HG03378 (cell line): ENCODE data around the gene SNTN.
"Not testable (repeated sequence)": the region's sequence is repeated elsewhere in the genome, so short reads cannot be mapped to it uniquely, and the experiment has no call there.

Source experiments
- ATAC-seq: cut with Tn5 transposase; IDR thresholded peaks from one replicate; pipeline ENCODE4 v1.9.1; 2021; ENCODE audit warnings: mild to moderate bottlenecking, moderate library complexity; ENCODE audit not compliant: unreplicated experiment

SNTN gene

DNA sequence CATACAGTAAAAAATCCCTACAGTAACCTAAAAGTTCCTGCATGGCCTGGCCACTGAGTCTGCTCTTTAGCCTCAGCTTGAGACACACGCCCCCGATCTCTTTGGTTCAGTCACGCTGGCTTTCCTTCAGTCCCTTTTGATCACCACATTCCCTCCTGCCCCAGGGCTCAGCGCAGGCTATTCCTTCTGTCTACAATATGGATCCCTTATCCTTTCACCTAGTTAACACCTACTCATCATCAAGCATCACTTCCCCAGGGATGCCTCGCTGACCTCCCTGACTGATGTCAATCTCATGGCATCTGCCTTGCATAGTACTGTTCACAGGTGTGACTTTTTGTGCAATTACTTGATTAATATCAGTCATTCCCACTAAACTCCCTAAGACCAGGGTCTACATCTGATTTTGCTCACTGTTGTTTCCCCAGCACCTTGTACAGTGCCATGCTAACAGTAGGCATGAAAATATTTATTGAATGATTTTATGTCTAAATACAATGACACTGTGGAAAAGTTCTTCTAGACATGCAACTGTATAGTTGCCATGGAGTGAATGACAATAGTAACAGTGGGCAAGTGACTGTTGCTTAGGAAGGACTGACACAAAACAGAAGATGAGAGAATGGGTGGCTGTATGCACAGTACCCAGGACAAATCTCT is at the start of gene SNTN:
Gene SNTN, plus strand, starts transcription at position 610 of the 660 bp plus-strand sequence. Its CDS starts 13 bp downstream, at position 623.
- ATAC-seq, result no peak

DNA sequence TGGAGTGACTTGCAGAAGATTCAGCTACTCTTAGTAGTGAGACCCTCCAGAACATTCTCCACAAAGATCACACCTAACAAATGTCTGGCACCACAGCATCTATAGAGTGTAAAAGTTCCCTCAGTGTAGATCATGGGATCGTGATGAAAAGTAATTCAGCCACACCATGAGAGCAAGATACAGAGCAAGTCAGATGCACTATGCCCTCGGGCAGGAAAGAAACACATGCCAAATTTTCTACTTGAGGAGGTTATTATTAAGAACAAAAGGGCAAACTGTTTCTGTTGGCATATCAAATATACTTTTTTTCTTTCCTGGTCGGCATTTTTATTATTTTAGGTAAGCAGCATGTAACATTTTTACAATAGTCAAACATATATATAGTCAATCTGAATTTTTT is 44.8 kb upstream of the SNTN start:
- no peak for ATAC-seq

DNA sequence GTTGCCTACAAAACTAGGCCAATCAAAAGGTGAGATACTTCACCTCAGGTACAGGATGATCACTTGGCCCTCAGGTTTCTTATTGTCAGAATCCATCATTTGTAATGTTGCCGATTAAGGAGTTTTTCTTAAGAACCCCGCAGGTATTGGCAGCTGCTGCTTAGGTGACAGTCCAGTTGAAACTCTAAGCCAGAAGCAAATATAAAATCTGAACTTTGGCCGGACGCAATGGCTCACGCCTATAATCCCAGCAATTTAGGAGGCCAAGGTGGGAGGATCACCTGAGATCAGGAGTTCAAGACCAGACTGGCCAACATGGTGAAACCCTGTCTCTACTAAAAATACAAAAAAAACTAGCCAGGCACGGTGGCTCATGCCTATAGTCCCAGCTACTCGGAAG is 43.1 kb upstream of the SNTN start:
- ATAC-seq, result no peak

DNA sequence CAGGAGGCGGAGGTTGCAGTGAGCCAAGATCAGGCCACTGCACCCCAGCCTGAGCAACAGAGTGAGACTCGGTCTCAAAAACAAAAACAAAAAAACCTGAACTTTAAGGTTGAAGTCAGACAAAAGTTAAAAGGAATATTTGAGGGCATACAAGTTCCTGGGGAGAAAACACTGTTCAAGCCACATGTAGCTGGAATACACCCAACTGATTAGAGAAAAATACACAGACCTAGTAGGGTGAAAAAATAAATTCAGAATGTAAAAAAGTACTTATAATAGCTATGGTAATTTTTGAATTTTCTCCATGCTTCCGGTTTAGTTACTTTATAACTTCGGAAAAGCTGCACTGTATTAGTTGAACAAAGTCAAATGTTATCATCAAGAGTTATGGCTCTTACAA is 42.6 kb upstream of the SNTN start:
- ATAC-seq, result no peak

DNA sequence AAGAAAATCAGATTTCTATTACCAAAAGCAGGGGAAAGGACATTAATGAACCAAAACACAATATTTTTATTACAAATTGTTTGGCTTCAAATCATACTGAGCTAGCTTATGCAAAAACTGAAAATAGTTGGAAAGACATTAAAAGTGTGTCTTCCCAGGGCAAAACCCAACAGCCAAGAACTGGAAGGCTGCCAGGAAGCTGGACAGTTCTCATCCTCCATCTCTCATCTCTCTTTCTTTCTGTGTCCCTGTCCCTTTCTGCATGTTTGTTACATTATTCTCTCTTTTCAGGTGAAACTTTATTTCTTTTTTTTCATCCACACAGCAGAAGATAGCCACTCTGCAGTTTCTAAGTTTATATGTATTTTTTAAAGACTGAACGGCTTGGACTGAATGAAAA is 41.1 kb upstream of the SNTN start:
- ATAC-seq, result no peak

DNA sequence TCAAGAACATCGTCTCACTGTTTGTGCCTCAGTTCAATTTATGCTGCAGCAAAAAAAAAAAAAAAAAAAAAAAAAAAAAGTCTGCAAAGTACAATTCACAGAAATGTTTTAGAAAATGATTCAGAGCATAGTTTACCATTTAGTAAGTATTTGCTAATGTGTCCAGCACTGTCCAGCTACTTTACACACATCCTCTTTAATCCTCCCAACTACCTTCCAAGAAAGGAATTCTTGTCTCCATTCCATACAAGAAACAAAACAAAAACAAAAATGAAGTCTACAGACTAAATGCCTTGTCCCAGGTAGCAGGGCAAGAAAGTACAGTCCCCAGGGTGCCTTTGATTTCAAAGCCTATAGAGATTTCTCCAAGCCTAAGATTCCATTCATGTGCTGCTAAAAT is 38.9 kb upstream of the SNTN start:
- ATAC-seq, result no peak

DNA sequence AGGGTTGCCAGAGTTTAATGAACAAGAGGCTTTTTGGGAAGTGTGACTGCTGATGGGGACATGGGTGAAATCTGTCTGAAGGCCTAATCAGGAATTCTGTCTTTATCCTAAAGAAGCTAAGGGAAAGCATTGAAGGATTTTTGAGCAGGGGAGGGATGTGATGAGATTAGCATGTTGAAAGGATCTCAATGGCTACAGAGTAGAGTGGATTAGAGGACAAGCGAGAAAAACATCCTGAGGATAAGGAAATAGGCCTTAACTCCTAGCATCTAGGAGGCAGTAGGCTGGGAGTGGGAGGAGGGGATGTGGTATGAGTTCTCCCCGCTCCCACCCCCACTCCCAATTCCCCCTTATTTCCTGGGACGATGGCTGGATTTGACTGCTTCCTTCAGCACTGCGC is 35.1 kb upstream of the SNTN start:
- ATAC-seq, result no peak

DNA sequence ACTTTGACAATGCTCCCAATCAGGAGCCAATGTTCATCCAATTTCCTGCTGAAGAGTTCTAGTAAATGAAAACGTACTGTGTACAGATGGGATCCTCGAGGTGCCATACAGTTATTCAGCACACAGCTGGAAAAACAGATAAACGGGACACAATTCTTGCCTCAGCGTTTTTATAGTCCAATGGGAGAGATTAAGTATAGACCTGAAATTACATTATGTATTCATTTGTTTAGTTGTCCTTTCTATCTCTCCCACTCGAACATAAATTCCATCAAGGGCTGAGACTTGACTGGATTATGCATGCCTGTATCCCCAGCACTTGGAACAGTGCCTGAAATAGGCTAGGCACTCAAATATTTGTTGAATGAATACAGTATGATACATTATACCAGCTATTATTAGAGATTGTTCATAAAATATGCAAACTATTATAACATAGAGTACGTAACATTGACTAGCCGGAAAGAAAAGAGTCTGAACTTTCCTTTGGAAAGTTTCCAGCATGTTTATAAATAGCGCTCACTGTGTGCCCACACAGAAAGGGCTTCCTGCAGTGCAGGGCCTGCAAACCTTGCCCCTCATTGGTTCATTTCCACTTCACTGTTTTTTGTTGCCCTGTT is 27.4 kb upstream of the SNTN start:
- ATAC-seq, result no peak

DNA sequence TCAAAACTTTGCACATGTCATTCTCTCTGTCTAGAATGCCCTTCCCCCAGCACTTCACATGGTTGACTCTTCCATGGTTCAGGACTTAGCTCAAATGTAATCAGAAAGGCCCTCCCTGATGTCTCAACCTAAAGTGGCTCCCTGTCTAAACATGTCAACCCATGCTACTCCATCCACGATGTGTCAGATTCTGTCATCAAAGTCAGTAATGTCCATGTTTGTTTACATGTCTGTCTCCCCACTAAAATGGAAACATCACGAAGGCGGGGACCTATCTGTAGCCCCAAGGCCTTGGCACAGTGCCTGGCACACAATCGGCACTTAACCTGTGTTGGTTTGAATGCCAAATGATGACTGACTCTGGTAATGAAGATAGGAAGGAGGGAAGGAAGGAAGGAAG is 20.8 kb upstream of the SNTN start:
- ATAC-seq, result no peak

DNA sequence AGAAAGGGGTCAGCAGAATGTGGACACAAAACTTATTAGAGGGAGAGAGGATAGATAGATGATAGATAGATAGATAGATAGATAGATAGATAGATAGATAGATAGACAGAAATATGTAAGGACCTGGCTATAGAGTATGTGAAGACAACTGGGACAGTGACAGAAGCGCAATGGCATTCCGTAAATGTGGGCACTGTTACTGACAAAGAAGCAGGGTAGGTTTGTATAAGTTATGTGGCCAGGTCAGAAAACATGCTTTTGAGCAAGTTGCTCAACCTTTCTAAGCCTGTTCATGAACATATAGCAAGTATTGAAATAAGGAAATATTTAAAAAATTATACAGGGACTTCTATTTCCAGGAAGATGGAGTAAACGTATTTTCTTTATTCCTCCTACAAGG is 17.3 kb upstream of the SNTN start:
- ATAC-seq, result no peak

DNA sequence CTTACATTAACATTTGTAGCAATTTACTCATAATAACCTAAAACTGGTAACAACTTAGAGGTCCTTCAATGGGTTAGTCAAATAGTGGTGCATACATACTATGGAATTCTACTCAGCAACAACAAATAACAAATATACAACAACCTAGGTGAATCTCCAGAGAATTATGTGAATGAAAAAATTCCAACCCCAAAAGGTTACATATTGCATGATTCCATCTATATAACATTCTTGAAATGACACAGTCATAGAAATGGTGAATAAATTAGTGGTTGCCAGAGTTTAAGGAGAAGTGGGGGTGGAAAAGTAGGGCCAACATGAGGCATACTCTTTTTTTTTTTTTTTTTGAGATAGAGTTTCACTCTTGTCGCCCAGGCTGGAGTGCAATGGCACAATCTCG is 12.7 kb upstream of the SNTN start:
- ATAC-seq, result no peak

DNA sequence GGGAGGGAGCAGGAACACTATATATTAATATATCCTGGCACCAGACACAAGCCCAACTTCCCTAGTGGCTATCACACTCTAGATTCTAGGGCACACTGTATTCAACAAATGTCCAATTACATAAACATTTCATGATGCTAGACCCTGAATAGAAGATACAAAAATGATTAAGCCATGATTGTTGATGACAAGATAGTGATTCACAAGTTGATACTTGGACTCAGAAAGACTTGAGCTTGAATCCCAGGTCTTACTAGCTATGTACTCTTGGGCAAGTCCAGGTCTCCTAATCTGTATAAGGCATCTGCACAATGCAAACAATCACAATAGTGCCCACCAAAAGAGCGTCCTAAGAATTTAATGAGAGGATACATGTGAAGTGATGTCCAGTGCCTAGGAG is 10.0 kb upstream of the SNTN start:
- ATAC-seq, result no peak

DNA sequence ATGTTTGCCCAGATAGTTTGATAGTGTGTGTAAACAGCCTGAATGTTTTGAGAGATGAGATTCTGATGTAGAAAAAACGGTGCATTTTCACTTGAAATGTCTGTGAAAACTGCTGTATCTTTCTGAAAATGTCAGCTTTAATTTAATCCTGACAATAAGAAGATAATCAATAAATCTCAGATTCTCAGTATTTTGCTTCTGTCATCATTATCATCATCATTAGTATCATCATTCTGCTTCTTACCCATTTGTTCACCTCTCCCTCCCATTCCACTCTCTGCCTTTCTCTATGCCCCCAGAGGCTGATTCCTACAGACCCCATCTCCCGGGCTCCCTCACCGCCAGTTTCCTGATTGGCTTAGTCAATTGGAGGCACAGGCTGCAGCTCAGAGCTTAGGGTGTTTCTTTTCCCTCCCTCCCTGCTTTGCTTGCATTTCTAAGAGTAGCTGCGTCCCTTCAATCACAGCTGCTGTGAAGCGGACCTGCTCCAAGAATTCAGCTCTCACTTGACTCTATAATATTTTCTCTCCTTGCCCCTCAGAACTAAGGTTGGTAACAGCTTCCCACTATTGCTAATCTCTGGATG is 8.2 kb upstream of the SNTN start:
- no peak for ATAC-seq

DNA sequence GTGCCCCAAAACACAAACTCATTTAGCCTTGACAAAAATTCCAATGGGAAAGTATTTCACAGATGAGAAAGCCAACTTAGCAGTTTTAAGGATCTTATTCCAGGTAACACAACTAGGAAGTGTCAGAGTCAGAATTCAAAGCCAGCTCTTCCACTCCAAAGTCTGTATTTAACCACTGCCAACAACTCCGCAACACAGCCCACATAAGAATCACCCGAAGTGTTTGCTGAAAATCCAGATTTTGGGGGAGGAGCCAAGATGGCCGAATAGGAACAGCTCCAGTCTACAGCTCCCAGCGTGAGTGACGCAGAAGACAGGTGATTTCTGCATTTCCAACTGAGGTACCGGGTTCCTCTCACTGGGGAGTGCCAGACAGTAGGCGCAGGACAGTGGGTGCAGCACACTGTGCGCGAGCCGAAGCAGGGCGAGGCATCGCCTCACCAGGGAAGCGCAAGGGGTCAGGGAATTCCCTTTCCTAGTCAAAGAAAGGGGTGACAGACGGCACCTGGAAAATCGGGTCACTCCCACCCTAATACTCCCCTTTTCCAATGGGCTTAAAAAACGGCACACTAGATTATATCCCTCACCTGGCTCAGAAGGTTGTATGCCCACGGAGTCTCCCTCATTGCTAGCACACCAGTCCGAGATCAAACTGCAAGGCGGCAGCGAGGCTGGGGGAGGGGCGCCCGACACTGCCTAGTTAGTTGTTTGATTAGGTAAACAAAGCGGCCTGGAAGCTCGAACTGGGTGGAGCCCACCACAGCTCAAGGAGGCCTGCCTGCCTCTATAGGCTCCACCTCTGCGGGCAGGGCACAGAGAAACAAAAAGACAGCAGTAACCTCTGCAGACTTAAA is 7.3 kb upstream of the SNTN start:
- not testable (repeated sequence) for ATAC-seq

DNA sequence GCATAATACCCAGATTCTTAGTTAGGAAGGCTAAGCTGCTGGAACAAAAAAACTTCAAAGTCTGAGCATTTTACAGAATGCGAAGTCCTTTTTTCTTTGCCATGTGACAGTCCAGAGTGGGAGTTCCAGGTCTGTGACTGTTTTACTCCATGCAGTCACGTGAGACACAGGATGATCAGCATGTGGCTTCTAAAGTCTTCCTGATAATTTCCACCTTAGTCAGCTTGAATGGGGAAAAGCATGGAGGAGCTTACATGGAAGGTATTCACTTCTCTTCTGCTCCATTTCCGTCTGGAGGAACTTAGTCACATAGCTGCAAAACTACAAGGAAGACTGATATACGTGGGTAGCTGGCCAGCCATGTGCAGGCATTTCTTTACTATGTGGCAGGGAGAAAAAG is 1.7 kb downstream of the SNTN start:
- no peak for ATAC-seq

DNA sequence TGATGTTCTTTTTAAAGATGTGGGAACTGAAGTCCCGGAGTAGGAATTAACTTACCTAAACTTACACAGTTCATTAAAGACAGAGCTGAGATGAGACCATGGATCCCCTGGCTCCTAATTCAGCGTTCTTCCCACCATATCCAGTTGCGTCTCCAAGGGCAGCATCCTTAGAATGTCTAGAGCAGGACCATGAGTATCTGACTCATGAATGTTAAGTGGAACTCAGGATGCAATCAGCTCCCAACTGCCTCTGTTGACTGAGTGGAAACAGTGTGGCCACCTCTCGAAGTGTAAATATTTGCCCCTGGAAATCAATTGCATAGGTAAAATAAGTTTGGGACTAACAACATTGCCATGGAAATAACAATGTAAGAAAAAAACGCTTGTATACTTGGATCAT is 2.5 kb downstream of the SNTN start:
- no peak for ATAC-seq

DNA sequence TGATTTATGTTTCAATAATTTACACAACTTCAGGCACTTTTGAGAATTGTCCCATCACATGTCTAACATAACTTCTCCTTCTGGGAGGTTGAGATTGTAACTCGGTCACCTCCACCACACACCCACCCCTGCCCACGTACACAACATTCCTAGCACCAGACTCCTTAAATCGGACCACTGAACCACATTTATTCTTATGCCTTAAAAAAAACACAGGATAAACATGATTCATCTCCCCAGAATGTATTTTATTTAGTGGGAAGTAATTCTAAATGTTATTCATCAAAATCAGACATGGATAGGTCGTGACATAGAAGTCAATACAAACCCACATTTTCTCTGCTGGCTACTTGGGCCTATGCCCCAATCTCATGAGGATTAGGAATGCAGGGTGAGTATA is 3.0 kb downstream of the SNTN start:
- no peak for ATAC-seq

DNA sequence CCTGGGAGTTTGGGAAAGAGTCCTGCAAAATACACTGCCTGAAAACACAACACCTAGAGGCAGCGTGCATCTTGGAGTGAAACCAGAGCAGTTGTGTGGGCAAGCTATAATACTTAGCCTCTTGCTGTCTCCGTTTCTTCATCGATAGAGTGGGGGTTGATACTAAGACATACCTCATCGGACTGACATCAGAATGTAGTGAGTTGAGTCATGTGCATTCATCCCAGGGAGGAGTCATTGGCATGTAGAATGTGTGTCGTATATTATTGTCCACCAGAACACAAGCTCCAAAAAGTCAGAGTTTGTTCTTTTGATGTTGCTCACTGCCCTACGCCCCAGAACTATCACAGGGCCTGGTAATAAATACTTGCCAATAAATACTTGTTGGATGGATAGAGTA is 4.3 kb downstream of the SNTN start:
- ATAC-seq, result no peak

DNA sequence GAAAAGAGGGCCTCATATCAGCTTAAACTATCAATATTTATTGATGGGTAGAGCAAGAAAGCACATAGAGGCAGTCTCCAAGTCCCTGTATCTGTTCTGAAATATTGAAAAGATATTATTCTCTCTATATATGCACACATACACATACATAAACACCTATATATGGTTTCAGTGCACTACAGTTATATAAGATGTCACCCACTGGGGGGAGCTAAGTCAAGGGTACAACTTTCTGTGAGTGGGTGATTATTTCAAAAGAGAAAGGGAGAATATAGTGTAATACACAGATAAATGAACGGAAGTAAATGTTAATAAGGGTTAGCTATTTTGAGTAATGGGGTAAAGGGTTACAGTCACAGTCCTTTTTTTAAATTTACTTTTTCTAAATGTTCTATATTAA is 8.8 kb downstream of the SNTN start:
- no peak for ATAC-seq

DNA sequence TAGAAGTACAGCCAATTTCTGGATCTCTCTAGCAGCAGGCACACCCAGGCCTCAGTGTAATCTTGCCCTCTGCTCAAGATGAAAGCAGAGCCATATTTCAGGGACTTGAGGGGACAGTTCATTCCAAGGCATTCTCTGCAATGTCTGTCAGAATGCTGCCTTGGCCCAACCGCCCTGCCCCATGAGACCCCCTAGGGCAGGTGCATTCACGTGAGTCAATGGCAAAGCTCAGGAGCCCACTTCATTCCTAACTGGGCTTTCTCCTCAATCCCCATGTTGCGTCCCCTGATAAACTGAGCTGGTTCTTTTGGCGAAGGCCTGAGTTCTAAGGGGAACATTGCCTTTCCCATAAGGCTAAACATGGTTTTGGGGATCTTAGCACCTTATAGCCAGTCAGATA is 9.5 kb downstream of the SNTN start:
- ATAC-seq, result no peak

DNA sequence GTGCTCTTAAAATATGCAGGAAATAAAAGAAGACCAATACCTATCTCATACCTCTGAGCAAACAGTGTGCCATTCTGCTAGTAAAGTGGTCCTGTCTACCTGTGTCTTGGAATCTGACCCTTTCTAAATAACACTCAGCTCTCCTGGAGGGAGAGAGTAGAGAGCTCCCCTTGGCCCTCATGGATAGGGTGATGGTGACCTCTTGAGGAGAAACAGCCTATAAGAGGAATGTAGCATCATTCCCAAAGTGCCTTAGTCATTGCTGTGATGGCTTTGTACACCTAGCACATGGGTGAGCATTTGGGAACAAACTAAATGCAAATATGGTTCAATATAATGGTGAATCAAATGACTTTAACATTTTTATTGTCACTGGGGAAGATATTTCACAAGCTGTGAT is 10.0 kb downstream of the SNTN start:
- ATAC-seq, result no peak

DNA sequence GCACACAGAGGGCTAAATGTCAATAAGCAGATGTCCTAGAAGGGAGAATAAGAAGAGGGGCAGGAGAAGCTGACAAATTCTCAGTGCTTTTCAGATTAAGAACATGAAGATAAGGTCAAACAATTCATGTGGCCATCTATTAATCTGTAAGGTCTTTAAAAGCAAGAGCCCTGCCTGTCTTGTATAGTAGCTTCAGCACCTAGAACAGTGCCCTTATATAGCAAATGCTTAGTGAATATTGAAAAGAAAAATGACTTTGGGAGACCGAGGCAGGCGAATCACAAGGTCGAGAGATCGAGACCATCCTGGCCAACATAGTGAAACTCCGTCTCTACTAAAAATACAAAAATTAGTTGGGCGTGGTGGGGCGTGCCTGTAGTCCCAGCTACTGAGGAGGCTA is 18.1 kb downstream of the SNTN start:
- no peak for ATAC-seq
